ENCODE data around the gene ALS2CL.

Gene ALS2CL

DNA sequence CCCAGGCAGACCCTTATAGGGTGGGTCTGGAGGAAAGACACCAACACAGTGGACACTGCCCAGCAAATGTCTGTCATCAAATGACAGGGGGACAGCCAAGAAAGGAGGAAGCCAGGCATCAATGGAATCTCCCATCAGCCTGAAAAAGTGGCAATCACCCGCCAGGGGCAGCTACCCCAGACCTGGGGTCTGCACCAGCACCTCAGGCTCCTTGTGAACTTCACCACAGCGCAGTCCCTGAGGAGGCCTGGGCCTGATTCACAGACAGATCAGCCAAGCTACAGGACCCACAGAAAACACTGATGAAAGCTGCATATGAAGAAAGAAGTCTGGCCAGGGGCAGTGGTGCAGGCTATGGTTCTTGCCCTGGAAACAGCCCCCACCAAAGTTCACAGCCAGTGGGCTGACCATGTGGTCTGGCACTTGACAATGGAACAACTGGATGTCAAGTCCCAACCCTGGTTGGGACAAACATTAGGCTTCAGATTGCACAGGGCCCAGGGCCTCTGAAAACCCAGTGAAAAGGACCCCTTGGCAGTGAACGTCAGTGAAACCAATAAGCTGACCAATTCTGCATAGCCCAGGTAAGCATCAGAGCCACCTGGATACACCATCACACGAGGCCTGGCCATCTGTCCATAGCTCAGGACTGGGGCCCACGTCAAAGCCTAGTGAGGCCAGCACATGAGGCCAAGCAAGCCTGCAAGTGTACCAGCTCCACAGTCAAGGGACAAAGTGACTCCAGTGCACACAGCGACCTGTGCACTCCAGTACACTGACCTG is 29.1 kb downstream of the ALS2CL start:
- DNase-seq, result no peak

DNA sequence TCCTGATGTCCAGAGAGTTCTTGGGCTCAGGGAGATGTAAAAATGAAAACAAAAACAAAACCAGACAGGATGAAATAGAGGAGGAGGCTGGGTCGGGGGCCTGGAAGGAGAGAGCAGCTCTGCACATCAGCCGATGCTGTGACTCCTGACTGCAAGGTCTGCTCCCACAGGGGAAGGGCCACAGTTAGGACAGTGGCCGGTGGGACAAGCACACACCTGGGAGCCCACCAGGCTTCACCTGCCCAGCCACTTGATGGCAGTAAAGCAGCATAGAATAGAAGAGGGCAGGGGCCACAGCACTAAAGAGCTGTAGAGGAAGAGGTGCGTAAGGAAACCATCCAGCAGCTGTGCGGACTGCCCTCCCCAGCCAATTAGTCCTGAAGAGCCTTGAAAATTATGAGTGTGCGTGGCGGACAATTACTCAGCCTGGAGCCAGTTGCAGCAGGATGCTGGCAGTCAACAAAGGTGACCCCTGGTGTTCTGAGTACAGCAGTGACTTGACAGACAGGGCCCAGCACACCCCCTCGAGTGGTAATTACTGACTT is 29.8 kb downstream of the ALS2CL start:
- DNase-seq, result peak; percentile 97

DNA sequence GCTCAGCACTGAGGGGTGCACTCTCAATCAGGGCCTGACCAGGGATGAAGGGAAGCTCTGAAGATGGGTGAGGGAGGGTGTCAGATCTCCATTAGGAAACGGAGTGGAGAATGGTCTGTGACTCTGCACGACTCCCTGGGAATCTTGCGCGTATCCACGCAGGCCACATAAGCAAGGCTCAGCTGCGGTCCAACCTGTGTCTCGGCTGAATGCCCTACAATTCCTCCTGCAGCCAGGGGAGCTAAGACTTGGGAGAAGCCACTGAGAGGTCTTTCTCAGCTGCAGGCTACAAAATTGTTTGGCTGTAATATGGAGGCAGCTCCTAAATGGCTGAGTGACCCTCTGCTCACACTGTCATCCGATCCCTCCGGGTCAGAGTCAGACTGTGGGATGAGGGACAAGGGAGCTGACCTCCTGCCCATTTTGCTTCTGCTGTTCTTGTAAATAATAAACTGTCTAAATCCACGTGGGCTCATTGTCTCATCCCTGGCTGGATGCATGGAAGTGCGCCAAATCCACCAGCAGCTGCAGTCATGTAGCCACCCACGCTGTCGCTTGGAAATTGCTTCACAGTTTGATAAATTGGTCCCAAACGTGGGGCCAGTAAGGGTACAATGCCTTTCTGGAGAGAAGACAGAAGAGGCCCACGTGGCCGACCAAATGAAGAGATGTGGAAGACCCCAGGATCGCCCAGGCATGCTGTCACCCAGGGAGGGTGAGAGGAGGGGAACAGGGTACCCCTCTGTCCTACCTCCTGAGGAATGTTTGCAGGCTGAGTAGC is 30.5 kb downstream of the ALS2CL start:
- DNase-seq, result peak; percentile 50

DNA sequence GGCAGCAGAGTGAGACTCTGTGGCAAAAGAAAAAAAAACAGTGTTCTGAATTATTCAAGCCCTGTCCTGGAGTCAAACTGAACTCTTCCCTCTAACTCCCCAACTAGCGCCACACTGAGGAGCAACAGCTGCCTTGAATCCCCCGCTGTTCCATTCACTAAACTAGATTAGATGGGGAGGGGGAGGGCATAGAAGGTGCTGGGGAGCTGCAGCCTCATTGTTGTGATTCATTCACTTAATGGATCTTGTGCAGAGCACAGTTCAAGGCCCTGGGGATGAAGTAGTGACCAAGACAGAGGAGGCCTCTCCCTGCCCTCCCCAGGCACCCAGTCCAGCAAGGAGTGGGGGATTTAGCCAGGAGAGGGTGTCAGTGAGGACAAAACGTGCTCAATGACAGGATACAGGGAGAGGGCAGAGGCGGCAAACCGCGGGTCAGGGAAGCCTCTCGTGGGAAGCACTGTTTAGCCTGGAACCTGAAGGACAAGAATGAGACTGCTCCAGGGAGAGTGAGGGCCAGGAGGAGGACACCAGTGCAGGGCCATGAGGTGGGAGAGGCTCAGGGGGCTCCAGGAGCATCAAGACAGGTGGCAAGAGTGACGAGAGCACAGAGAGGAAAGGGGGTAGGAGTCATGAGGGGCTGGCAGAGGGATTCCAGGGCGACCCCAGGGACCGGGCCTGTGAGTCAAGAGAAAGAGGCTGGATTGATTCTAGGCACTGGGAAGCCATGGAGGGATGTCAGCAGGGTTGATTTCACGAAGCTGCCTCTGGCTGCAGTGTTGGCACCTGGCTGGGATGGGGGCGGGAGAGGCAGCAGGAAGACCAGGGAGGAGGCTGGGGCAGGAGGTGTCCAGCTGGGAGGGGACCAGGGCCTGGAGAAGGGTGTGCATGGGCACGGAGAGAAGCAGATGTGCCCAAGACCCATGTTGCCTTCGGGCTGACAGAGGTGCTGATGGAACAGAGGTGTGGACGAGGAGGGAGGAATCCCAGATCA is 31.4 kb downstream of the ALS2CL start:
- no peak for DNase-seq

DNA sequence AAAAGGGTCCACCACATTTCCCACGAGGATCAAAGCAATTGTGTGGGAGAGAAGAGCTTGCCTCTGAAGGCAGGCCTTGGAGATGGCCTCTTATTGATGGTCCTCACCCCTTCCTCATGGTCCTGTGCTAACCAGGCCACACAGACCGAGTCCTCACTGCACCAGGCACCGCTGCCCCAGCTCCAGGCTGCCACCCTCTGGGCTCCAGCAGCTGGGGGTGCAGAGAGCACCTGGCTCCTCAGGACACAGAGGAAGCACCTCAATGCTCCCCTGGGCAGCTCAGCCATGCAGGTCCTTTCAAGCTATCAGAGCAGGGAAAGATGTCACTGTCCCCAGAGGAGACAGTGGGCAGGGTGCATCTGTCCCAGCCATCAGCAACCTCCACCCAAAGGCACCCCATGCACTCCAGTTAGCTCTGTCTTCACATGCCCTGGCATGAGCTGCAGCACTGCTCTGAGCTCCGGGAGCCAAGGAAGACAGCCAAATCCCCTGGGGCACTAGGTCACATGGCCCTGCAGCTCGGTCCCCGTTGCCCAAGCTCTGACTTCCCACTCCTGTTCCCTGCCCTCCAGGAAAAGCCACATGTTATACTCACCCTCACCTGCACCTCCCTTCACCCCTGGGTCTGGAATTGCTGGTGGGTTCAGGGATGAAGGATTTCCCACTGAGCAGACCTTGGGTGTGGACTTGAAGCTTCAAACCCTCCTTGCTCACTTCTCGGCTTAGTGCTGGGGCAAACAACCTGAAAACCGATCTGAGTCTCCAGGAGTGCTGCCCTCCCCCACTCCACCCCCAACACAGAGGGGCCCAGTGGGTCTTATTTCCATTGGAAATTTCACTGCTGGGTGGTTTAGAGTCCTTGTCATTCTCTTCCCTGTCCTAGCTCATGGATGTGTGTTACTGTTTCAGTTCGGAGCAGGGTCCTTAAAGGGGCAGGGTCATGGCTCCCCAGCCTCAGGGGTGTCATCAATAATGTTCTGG is 32.6 kb downstream of the ALS2CL start:
- DNase-seq, result no peak

DNA sequence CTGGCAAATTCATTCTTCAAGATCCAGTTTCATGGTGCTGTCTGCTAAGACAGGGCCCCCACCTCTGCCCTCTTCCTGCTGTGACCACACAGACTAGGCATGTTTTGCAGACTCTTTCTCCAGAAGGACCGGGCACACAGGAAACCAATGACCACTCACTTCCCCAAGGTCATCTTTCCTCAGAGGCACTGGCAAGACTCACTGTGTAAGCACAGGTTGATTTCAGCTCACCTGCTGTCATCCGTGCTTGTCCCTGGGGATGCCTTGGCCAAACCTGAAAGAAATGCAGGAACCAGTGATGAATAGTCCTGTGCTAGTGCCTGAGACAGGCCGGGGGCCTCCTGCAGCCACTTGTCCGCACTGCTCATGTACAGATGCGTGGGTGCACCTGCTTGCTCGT is 33.5 kb downstream of the ALS2CL start:
- DNase-seq, result no peak

DNA sequence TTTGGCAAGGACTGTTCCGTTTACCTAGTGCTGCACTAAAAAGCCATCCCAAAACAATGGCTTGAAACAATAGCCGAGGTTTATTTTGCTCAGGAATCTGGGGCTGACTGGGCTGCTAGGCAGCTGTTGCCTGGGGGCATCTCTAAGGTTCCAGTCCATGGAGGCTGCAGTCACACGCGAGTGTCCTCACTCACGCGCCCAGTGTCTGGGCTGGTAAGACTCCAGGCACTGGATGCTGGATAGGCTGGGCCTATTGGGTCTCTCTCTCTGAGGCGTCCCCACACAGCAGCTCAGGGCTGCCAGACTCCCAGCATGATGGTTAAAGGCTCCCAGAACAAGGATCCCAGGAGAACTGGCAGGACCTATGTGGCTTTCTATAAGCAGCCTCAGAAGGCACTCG is 34.2 kb downstream of the ALS2CL start:
- no peak for DNase-seq

DNA sequence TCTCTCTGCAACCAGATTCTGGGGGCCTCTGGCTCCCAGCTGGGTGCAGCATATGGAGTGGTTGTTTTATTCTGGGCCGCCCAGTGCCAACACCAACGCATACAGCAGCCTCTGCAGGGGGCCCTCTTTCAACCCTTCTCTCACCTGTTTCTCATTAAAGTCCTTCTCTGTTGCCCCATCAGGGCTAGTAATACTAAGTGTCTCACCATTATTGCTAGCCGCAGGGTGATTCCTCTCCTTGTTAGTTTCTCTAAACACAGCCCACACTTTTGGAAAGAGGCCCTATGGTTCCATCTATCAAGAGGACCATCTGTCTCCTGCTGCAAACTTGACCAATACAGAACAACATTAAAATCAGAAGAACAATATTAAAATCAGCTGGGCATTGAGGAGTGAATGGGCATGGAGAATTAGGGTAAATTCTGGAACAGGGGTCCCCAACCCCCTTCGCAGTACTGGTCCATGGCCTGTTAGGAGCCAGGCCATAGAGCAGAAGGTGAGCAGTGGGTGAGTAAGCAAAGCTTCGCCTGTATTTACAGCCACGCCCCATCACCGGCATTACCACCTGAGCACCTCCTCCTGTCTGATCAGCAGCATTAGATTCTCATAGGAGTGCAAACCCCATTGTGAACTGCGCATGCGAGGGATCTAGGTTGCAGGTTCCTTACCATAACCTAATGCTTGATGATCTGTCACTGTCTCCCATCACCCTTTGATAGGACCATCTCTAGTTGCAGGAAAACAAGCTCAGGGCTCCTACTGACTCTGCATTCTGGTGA is 36.5 kb downstream of the ALS2CL start:
- DNase-seq, result no peak

DNA sequence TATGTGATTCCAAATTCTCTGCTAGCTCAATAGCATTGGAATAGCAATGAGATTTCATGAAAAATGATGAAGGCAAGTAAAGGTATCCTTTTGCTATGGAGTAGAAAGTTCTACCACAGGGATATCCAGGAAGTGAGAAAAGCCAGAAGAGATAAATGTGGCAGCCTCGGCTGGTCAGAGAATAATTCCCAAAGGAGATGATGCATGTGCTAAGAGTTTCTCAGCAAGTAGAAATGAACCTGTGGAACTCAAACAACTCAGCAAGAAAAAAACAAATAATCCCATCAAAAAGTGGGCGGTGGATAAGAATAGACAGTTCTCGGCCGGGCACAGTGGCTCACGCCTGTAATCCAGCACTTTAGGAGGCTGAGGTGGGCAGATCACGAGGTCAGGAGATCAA is 38.2 kb downstream of the ALS2CL start:
- DNase-seq, result no peak

DNA sequence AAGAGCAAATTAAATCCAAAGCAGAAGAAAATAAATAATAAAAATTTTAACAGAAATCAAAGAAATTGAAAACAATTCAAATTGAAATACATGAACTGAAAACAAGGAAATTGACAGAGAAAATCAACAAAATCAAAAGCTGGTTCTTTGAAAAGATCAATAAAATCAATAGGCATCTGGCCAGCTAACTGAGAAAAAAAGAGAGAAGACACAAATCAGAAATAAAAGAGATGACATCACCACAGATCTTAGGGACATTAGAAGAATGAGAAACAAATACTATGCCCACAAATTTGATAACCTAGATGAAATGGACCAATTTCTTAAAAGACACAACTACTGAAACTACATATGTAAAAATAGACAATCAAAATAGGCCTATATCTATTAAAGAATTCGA is 42.4 kb downstream of the ALS2CL start:
- no peak for DNase-seq

DNA sequence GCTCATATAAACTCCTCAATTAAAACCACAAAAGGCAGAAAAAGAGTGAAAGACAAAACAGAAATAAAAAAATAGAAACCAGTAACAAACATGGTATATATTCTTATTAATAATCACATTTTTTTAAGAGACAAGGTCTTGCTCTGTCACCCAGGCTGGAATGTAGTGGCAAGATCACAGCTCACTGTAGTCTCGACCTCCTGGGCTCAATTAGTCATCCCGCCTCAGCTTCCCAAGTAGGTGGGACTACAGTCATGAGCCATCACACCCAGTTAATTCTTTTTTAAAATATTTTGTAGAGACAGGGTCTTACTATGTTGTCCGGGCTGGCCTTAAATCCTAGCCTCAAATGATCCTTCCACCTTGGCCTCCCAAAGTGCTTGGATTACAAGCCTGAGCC is 44.0 kb downstream of the ALS2CL start:
- no peak for DNase-seq

DNA sequence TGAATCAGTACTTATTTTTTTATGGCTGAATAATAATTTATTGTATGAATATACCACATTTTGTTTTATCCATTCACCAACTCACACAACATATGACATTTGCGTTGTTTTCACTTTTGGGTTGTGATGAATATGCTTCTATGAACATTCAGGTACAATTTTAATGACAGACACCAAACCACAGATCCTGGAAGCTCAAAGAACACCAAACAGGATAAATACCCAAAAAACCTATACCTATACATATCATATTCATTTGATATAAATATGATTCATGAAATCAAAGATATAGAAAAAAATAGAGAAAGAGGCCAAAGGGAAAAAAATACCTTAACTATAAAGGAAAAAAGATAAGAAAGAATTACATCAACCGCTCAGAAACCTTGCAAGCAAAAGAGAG is 45.4 kb downstream of the ALS2CL start:
- no peak for DNase-seq

DNA sequence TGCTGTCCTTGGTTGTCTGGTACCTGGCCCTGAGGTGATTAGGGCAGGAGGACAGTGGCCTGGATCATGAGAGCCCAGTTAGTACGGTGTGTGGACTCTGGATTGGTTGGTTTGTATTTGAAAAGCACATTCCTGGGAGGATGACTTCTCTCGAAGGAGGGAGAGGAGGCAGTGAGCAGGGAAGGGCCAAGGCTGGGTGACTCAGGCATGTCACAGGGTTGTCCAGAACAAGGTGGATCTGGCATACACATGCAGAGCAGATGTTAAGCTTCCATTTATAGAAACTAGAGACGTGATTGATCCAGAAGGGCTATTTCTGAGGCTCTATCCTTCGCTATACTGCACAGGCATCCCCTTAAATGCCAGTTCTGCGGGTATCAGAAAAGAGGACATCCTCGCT is 46.8 kb downstream of the ALS2CL start:
- DNase-seq, result no peak

DNA sequence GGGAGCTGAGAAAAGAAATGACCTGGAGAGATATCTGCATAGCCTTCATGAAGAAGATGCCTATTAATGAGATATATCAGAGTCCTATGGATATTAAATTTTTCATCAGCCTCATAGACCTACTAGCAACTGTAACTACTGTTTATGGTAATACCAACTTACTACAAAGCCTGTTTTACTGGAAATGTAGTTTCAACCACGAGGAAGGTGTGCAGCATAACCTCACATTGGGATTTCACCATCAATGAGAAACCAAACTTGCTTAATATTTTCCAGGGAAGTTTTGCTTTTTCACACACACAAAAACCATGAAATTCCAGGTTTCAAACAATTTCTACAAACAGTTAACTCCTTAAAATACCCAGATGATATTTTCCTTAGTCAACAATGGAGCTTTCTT is 49.8 kb downstream of the ALS2CL start:
- no peak for DNase-seq

DNA sequence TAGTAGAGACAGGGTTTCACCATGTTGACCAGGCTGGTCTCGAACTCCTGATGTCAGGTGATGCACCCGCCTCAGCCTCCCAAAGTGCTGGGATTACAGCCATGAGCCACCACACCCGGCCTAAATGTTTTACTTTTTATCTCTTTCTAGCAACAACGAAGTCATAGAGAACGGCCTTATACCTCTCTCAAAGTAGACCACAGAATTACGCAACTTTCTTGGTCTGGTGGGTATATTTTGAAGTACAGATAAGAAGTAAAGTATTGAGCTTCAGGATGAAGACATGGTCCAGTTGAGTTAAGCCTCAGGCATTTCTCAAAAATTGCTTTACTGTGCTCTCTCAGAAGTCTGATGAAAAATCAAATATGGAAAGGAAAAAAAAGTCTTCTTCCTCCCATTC is 50.5 kb downstream of the ALS2CL start:
- no peak for DNase-seq

DNA sequence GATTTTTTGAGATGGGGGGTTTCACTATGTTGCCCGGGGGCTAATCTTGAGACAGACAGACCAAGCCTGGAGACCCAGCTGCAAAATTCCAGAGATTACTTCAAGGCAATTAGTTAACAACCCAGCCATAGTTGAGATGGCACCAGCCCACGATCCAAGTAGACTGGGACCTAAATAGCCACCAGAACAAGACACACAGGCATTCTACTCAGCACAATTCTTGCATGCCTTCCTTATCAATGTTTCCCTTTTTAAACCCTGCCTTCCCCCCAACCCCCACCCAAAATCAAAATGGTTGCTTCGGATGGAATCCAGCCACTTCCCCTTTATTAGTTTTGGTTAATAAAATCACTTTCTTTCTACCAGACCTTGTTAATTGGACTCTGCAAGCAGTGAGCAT is 52.6 kb downstream of the ALS2CL start:
- DNase-seq, result no peak

DNA sequence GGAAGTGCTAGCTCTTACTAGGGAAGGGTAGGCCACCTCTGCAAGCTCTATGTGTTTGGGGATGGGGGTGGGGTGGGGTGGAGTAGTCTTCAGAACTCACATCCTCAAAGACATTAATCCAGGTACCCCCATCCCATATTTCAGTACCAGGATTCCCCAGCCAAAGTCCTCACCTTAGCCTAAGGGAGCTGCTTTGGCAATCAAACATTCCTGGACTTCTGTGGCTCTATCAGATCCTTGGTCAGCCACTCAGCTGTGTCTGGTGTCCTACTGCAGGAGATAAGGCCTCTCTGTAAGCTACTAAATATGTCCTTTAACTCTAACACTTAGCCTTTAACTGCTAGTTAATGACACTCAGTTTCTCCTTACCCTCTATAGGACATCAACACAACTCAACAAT is 54.3 kb downstream of the ALS2CL start:
- no peak for DNase-seq

DNA sequence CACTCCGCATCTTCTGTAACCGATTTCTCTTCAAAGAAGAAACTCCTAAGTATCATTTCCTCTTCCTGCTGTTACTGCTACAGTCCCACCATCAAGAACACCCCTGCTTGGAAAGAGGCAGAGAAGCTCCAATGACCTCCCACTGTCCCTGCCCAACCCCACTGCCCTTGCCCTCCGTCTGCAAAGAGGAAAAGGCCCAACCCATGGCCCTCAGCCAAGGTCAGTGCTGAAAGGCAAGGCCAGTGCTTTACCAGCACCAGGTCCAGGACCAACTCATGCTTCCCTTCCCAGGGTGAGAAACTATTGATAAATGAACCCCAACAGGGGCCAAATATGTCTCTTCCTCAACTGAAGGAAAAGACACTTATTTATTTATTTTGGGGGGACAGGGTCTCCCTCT is 58.6 kb downstream of the ALS2CL start:
- no peak for DNase-seq

DNA sequence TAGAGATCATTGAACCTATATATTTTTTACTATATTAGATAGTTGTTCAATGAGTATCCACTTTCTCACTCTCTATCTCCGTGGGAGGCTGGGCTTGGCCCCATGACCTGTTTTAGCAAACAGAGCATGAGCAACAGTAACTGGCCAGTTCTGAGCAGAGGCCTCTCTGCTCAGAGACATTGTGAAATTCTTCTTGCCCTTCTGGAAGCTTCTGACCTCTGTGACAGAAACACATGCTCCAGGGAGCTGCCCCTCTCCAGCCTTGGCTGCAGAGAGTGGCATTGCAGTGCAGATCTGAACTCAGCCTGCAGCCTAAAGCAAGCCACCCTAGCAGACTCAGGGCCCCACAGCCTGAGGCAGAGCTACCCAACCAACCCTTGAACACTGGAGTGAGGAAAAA is 60.7 kb downstream of the ALS2CL start:
- no peak for DNase-seq

DNA sequence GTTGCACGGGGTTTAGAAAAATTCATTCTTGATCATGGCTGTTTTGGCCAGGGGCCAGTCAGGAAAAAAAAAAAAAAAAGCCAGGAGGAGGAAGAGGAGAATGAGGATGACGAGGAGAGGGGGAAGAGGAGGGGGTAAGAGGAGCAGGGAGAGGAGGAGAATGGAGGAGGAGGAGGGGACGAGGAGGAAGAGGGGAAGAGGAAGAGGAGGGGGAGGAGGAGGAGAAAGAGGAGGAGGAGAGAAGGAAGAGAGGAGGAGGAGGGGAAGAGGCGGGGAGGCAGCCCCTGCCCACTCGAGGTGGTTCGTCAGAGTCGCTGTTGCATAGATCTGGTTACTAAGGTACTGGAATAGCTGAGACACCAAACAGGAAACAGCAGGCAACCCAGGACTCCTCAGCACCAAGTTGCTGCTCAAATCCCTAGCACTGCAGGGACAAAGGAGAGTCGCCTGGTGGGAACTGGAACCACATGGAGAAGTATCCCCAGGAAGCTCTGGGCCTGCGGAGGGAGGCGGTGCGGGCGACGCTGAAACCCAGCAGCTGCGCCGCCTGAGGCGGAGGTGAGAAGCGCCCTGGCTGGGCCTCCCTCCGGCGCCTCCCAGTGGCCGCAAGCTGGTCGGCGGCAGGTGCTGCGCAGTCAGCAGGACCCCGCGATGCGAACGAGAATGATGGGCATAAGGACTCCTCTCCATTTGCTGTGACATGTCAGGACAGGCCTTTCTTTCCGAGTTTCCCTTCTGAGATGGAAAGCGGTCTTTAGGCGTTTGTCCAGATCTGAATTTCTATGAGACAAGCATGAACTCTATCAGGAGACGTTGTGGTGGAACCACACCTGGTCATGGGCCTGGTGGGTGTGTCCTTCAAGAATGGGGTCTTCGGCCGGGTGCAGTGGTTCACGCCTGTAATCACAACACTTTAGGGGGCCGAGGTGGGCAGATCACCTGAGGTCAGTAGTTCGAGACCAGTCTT is 63.6 kb downstream of the ALS2CL start:
- DNase-seq, result peak; percentile 88

All from NCI-H2029 (cell line).